Measurements from ENCODE around the gene MAGEF1. TPM values are rescaled to one million over a fixed set of nuclear protein-coding genes. Genes with fewer than 3 reads are reported as not detected.

The MAGEF1 gene
- total RNA-seq, 1 donor from 2014 or later, result 30.2 TPM

DNA sequence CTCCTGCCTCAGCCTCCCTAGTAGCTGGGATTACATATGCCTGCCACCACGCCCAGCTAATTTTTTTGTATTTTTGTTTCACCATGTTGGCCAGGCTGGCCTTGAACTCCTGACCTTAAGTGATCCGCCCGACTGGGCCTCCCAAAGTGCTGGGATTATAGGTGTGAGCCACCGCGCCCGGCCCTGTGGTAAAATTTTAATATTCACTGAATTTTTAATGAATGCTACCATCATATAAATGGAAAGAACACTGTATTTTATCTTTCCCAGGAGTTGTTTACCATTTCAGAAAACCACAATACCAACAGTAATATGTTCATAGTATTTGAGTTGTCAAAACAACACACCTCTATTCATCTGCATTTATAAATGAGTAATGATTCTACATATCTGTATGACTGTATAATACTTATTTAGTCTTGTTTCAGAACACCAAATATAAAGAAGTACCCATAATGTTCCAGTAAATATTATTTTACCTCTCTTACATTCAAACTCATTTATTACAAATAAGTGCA, 16.2 kb upstream of the MAGEF1 start:
- intact Hi-C loops (cut with DNase I), result loop anchor here (5.0 kb wide), 1 partner anchor 49 kb away; no protein-coding TSS in a partner anchor
- DNase-seq (ENCODE audit: low spot score), result no peak

DNA sequence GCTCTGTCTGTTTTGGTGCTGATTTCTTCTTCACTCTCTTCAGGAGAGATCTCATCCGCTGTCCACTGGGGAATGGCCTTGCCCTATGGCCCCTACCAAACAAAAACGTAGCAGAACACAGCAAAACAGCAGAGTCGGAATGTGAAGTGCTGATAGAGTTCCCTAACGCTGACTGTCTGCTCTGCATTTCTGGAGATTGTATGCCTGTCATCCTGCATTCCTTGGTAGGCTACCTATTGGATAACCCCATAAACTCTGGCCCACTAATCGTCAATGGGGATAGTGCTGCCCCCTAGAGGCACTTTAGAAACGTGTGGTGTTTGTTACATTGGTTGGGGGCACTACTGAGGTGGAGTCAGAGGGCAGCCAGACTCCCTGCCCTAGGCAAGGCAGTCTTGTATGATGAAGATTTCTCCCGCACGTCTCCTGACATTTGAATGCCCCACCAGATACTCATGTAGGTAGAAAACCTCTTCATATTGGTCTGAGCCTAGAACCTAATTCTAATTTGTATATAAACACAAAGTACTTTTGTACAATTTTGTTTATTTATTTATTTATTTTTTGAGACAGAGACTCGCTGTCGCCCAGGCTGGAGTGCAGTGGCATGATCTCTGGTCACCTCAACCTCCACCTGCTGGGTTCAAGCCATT, 15.6 kb upstream of the MAGEF1 start:
- DNase-seq (ENCODE audit: low spot score), result no peak
- intact Hi-C loops (cut with DNase I), result loop anchor here (1.0 to 5.0 kb wide), 2 partner anchors 50 to 166 kb away; partner anchors contain the start of gene EPHB3

DNA sequence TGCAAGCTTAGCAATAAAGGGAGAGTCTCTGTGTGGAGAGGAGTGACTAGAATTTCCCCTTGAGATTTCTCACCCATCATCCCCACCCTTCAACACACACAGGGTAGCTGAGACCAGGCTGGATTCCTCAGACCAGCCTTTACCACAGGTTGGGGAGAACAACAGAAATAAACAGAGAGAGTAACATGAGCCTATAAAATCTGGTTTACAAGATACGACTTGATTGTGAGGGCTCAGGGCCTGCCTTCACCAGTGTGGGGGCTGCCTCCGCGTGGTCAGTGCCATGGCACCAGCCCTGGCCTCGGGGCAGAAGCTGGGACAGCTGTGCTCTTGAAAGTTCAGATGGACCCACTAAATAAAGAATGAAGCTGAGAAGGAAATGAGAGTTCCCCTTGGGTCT, 14.6 kb upstream of the MAGEF1 start:
- intact Hi-C loops (cut with DNase I), result loop anchor here (5.0 kb wide), 1 partner anchor 51 kb away; no protein-coding TSS in a partner anchor
- DNase-seq (ENCODE audit: low spot score), result no peak

GRCh38 chr3:184725176-184725719, 13.4 kb upstream of the MAGEF1 start:
- intact Hi-C loops (cut with DNase I), result loop anchor here (5.0 kb wide), 1 partner anchor 52 kb away; no protein-coding TSS in a partner anchor
- no peak for DNase-seq (ENCODE audit: low spot score)

GRCh38 chr3:184724699-184725098, 12.8 kb upstream of the MAGEF1 start:
- no peak for DNase-seq (ENCODE audit: low spot score)
- intact Hi-C loops (cut with DNase I), result loop anchor here (5.0 kb wide), 1 partner anchor 53 kb away; no protein-coding TSS in a partner anchor

DNA sequence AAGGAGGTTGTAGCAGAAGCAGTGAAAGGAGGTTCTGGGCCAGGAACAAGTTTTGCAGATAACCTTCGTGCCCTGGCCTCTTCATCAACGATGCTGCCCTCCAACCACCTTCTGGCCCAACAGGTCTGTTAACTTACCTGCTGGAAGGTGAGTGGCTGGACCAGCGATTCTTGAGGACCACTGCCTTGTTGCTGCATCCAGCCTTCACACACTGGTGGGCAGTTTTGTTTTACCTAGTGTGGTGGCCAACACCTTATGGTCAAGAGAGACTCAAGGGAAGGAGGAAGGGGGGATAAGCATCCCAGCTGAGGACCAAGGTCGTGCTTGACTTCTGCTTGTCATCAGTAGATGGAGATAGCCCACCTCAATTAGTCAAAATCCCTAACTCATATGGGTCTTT, 7.8 kb upstream of the MAGEF1 start:
- intact Hi-C loops (cut with DNase I), result loop anchor here (5.0 kb wide), 1 partner anchor 357 kb away; the partner anchor contains the start of genes CLCN2 and POLR2H
- DNase-seq (ENCODE audit: low spot score), result no peak

DNA sequence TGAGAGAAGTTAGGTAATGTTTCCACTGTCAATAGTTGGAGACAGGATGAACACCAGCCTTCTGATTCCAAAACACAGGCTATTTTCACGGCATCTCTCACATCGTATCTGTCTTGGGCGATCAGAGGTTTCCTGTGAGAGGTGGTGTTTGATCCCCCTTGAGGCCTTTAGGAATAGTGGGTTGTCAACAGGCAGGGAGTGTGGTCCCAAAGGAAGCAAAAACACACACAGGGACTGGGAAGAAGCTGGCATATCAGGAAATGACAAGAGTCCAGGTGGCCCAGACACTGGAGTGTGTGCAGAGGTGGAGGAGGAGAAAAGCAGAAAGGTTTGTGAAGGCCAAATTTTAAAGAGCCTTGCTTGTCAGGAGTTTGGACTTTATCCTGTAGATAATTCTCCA, 6.6 kb upstream of the MAGEF1 start:
- intact Hi-C loops (cut with DNase I), result loop anchor here (5.0 kb wide), 1 partner anchor 356 kb away; the partner anchor contains the start of genes CLCN2 and POLR2H
- DNase-seq (ENCODE audit: low spot score), result no peak

DNA sequence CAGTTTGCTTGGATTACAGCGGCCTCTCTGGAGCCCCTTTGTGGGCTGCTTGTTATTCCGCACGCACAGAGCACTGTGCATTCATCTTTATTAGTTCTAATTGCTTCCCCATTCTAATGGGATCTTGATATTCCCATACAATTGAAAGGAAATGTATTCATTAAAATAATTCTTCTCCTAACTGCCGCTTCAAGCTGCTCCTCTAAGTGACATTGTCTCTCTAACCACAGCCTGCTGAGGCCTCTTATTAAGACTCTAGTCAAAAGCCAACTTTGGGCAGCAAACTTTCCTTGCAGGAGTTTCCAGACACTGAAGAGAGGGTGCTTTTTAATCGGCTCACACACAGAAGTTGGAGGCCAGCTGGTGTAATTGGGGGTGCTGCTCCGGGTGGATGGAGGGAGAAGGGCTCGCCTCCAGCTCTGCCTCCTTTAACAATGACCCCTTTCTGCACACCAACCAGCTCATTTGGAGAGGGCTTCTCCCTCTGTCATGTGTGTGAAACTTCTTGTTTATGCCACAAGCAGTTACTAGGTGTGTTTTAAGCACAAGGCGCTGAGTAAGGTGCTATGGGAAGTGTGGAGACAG, 5.6 kb upstream of the MAGEF1 start:
- intact Hi-C loops (cut with DNase I), result loop anchor here (2.0 to 5.0 kb wide), 2 partner anchors 155 to 355 kb away; partner anchors contain the start of genes CLCN2 and POLR2H
- DNase-seq (ENCODE audit: low spot score), result no peak

GRCh38 chr3:184716622-184717398, 4.9 kb upstream of the MAGEF1 start:
- intact Hi-C loops (cut with DNase I), result loop anchor here (2.0 to 5.0 kb wide), 2 partner anchors 154 to 355 kb away; partner anchors contain the start of genes CLCN2 and POLR2H
- no peak for DNase-seq (ENCODE audit: low spot score)

DNA sequence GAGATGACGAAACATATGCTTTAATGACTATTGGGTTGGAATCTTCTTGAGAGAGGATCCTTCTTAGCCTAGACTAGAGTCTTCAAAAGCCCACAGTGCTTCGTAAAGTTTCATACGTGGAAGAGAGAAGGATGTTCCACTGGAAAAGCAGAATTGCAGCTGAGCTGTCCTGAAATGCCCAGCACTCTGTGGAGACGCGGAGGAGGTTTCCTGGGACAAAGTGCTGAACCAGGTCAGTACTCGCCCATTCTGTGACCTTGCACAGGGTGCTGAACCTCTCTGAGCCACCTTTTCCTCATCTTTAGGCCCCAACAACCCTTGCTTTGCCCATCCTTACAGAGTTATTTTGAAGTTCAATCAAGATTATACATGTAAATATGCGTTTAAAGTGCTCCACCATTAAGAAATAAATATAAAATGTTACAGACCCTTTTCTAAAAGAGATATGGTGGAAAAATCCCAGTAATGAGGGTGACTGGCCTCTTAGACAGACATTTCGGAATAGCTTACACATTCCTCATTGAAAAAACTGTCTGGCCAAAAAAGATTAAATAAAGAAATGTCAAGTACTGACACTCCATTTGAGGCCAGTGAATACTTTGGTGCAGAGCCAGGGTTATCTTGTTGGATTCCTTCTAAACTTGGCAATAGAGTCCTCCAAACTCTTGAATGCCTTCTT, 4.2 kb upstream of the MAGEF1 start:
- no peak for DNase-seq (ENCODE audit: low spot score)

DNA sequence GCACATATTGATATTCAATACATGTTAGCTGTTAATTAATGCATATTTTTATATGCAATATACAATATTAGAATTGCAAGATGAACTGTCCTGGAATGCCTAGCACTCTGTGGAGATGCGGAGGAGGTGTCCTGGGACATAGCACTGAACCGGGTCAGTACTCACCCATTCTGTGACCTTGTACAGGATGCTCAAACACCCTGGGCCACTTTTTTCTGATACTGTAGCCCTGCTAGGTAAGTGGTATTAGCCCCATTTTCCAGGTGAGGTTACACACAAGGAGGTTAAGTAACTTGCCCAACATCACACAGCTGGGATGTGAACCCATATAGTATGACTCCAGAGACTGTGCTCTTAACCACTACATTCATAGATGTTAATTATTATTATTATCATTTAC, 1.7 kb upstream of the MAGEF1 start:
- intact Hi-C loops (cut with DNase I), result no loop called here
- DNase-seq (ENCODE audit: low spot score), result no peak

More for the DNA sequence above, 4.2 kb upstream of the MAGEF1 start:
- intact Hi-C loops (cut with DNase I), result loop anchor here (2.0 to 5.0 kb wide), 2 partner anchors 153 to 354 kb away; partner anchors contain the start of genes CLCN2 and POLR2H

GRCh38 chr3:184713040-184713355, 1.1 kb upstream of the MAGEF1 start:
- no peak for DNase-seq (ENCODE audit: low spot score)
- intact Hi-C loops (cut with DNase I), result no loop called here

DNA sequence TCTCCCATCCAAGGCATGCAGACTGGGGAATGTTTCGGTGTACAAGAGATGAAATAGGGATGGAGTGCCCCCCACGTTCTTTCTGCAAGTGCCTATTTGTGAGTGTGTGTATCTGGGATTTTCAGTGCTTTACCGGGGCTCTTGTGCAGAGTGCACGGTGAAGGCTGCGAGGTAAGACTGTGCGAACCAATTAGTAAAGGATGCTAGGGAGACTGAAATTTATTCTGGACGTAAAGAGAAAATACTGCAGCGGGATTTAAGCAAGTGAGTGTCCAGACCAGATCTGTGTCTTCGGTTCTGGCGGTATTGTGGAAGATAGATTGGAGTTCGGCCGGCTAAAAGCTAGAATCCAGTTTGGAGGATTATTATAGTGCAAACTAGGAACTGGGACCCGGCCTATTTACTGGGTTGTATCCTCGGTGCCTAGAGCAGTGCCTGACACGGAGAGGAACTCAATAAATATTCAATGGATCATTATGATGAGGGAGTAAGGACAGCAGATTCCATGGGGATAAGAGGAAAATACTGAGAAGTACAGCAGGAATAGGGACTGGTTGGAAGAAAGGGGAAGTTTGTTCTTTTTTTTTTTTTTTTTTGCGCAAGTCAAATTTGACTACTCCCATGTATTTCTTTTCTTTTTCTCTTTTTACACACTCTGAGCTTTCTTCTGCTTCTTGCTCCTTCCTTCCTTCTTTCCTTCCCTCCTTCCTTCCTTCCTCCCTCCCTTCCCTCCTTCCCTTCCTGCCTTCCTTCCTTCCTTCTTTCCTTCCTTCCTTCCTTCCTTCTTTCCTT, 580 bp upstream of the MAGEF1 start:
- DNase-seq (ENCODE audit: low spot score), result no peak
- intact Hi-C loops (cut with DNase I), result loop anchor here (1.0 kb wide), 1 partner anchor 129 kb away; no protein-coding TSS in a partner anchor

DNA sequence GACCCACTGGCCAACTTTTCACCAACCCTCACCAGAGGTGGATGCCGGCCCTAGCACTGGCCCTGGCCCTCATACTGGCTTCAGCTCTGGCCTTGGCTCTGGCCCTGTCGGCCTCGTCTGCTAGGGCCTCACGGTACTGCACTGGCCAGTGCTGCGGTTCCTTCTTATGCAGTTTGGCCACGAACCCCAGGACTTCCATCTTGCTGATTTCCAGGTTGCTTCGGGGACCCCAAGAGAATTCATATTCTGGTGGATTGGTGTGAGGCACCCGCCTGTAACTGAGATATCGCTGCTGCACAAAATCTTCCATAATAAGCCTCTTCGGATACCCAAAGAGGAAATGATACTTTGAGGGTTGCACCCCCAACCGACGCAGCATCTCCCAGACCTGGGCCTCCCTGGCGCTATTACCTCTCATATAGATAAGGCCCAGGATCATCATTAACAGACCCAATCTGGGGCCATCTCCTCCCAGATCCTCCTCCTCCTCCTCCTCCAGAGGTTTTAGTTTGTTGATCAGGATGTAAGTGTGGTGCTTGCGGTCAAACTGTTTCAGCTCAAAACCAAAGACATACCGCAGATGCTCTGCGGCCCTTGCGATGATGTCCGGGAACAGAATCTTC, 883 bp downstream of the MAGEF1 start:
- intact Hi-C loops (cut with DNase I), result no loop called here
- DNase-seq (ENCODE audit: low spot score), result no peak

- intact Hi-C loops (cut with DNase I), result no loop called here
- DNase-seq (ENCODE audit: low spot score), result no peak
Measured at GRCh38 chr3:184703657-184704056, 8.2 kb downstream of the MAGEF1 start.

GRCh38 chr3:184700759-184701158, 11.1 kb downstream of the MAGEF1 start:
- intact Hi-C loops (cut with DNase I), result no loop called here
- DNase-seq (ENCODE audit: low spot score), result no peak

- no peak for DNase-seq (ENCODE audit: low spot score)
- intact Hi-C loops (cut with DNase I), result no loop called here
Measured at GRCh38 chr3:184697845-184698244, 14.0 kb downstream of the MAGEF1 start.

- intact Hi-C loops (cut with DNase I), result no loop called here
- DNase-seq (ENCODE audit: low spot score), result no peak
Measured at GRCh38 chr3:184696697-184697096, 15.2 kb downstream of the MAGEF1 start.

All from cardiac septum (tissue), 1 donor.